GM19025 (cell line): ENCODE data around the gene BEST3.

Source experiments
- ATAC-seq: cut with Tn5 transposase; IDR thresholded peaks from one replicate; pipeline ENCODE4 v1.9.1; 2021; ENCODE audit warnings: mild to moderate bottlenecking, low read depth, moderate library complexity; ENCODE audit not compliant: unreplicated experiment

BEST3 gene

DNA sequence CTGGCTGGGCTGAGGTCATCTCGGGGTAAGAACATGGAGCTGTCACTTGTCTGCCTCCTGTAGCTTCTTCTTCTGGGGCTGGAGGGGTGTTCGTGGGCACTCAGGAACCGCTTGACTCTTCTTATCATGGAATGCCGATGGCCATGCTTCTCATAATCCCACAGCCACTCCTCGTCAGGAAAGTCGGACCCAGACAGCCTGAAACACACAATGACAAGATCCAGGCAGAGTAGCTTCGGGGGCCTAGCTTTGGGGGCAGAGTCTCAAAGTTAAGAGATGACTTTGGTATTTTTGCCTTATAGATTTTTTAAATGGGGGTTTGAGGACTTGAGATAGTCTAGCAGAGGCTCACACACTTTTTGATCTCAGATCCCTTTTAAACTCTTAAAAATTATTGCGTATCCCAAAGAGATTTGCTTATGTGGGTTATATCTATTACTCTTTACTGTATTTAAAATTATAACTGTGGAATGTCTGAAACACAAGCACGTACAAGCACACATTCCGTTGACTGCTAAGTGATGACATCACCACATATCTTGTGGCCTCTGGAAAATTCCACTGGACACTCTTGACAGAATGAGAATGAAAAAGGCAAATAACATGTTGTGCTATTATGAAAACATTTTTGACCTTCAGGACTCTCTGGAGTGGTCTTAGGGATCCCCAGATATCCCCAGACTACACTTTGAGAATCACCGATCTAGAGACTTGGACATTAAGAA, 43.3 kb downstream of the BEST3 start:
- no peak for ATAC-seq

DNA sequence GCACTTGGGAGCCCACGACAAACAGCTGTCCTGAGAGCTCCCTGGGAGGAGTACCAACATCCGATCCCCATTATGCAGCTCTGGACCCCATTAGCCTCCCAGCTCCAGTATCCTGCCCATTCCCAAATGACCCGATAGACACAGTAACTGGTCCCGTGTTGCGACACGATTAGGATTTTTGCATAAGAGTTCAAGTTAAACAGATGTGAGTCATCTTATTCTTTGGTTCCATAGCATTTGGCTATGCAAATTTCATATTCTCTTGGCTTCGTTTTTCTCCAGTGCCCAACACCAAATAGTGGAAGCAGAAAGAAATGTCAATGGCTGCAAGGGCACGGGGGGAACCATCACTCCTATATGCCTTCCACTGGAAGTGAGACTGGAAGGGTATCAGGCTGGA, 45.4 kb downstream of the BEST3 start:
- no peak for ATAC-seq

DNA sequence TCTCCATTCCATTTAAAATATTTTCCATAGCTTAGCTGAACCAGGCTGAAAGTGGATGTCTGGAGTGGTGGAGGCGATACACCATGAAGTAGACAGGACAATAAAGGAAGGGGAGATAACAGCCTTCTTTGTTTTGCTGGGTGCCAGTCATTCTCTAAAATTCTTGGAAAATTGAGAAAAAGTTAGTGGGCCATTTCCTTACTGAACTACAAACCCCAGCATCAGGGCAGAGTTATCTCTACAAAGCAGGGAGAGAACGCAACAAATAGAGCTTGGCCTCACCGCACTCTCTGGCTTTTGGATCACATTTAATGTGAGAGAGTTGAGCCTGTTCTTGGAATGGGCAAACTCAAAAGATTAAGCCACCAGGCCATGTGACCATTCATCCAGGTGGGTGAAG, 47.2 kb downstream of the BEST3 start:
- ATAC-seq, result no peak

- ATAC-seq, result no peak
Measured at GRCh38 chr12:69649529-69649928, 49.6 kb downstream of the BEST3 start.

GRCh38 chr12:69648476-69648875, 50.6 kb downstream of the BEST3 start:
- ATAC-seq, result no peak

DNA sequence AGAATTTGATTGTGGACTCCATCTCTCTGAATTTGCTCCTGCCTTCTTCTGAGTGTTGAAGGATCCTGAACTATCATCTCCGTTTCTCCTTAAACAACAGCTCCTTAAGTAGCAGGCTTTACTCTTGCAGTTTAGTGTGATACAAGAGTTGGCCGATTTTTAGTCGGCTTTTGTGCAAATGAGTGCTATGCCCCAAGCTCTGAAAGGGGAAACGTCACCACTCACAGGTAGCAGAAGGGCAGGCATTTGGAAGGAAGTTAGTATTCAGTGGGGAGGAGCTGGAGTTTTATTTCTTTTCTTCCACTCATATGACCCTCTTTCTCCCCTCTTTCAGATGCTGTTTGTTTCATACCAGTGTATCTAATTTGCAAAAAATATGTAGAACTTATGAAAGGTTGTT, 51.9 kb downstream of the BEST3 start:
- ATAC-seq, result no peak

DNA sequence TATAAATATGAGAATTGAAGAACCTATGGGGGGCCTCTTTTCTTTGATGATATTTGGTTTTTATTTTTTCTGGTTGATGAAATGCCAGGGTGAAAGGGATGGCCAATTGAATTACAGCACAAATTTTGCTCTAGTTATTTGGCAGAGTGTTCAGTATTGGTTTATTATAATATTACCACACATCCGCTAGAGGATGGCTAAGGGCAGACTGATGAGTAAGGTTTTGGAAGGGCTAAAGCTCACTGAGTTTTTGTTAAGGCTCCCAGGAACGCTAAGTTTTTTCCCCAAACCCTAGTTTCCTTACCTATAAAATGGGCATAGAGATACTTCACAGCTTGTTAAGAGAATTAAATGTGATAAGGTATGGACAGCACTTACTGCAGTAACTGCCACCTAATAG, 54.1 kb downstream of the BEST3 start:
- no peak for ATAC-seq

GRCh38 chr12:69644511-69644910, 54.6 kb downstream of the BEST3 start:
- ATAC-seq, result no peak

DNA sequence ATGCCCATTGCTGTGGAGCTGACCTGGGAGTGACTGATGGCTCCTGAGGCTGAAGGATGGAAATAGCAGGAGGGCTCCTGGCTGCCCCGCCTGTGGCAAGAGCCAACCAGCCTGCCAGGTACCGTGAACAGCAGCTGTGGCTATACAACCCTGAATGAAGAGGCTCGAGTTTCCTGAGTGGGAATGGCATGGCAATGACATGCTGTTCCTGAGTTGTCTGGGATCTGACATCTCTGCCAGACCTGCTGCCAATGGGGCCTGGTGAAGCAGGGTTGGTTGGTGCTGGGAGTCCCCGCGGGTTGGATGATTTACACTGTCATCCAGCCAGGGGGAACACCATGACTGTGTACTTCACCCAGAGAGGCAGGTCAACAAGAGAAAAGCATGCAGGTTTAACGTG, 56.6 kb downstream of the BEST3 start:
- no peak for ATAC-seq

DNA sequence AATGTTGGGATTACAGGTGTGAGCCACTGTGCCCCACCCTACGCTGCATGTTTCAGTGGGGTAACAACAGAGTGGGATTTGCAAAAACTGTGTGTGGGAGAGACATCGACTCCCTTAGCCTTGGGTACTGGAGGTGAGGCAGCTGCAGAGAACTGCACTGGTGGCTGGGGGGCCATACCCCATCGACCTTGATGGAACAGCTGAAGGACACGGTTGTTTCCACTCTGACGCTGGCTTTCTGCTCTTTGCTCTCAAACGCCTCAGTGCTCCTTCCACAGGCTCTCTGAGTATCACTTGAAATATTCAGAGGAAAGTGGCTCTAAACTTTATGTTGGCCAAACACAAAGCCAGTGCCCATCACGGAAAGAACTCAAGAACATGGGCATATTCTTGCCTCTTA, 57.6 kb downstream of the BEST3 start:
- ATAC-seq, result no peak

DNA sequence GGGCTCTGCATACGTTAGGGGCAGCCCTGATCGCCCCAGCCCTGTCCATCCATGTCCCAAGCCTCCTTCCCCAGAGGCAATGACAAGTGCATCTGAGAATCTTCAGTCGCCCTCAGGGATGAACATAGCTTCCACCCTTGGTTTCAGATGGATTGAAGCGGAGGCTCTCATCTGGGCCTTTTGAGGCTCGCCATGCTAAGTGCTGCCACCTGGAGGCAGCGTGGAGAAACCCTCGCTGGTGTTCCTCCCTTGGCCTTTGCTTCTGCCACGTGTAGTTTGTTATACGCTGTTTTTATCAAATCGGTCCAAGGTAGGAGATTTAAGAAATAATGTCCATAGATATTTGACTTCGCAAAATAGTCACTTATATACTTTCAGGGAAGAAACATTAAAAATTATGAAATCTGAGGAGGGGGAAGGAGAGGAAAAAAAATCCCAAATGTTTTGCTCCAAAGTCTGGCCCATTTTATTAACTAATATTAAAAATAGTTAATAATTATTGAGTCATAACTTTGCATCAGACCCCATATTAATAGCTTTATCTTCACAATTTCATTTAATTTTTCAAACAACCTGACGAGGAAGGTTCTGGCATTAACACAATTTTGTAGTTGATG, 59.6 kb downstream of the BEST3 start:
- ATAC-seq, result peak; percentile 82

- ATAC-seq, result no peak
Measured at GRCh38 chr12:69633061-69633460, 66.0 kb downstream of the BEST3 start.

- ATAC-seq, result no peak
Measured at GRCh38 chr12:69630191-69630590, 68.9 kb downstream of the BEST3 start.

DNA sequence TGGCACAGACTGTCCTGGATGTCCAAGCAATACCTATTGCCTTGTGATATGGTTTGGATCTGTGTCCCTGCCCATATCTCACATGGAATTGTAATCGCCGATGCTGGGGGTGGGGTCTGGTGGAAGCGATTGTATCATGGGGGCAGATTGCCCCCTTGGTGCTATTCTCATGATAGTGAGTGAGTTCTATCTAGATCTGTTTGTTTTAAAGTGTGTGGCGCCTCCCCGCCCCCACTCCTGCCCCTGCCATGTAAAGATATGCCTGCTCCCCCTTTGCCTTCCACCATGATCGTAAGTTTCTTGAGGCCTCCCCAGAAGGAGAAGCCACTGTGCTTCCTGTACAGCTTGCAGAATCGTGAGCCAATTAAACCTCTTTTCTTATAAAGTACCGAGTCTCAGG, 71.6 kb downstream of the BEST3 start:
- no peak for ATAC-seq

DNA sequence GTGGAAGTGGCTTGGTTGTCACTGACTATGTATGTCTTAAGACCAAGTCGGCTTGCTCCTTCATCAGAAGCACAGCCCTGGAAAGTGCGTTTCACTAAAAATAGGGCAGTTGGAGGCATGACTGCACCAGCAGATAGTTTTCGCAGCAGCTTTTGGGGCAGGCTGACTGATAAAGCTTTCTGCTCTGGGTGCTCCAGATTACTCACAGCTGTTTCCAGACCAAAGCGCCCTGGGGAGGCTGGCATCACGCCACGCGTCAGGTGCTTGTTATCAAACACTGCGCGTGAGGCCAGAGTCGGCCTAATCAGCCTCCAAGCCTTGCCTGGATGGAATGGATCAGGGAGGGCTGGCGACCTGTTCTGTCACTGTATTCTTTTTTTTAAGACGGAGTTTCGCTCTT, 75.1 kb downstream of the BEST3 start:
- no peak for ATAC-seq

- no peak for ATAC-seq
Measured at GRCh38 chr12:69621551-69621950, 77.6 kb downstream of the BEST3 start.

GRCh38 chr12:69620921-69621320, 78.2 kb downstream of the BEST3 start:
- ATAC-seq, result no peak

GRCh38 chr12:69620077-69620476, 79.0 kb downstream of the BEST3 start:
- ATAC-seq, result no peak

GRCh38 chr12:69619050-69619449, 80.1 kb downstream of the BEST3 start:
- ATAC-seq, result no peak

GRCh38 chr12:69616025-69616424, 83.1 kb downstream of the BEST3 start:
- no peak for ATAC-seq

GRCh38 chr12:69613351-69613750, 85.8 kb downstream of the BEST3 start:
- no peak for ATAC-seq

DNA sequence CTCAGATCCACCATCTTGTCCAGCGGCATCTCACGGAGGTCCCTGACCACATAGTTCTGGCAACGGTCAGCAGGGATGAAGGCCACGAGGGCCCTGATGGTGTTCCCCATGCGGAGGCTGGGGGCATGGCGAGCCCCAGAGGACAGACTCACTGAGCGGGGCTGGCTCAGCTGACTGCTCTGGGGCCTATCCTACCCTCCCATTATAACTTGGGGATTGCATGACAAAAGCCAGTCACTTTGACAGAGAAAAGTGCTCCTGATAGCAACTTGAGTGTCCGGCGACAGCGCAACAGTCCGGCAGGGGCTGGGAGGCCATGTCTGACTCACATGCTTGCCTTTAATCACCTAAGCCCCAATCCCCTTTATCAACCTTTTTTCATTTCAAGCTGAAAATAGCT, 88.4 kb downstream of the BEST3 start, which contains the start of gene LRRC10:
Gene LRRC10, minus strand, starts transcription at position 179 of the 400 bp plus-strand sequence. Its CDS starts 69 bp downstream, at position 110.
- no peak for ATAC-seq
